Measurements from ENCODE around the gene NFKBIE. TPM values are rescaled to one million over a fixed set of nuclear protein-coding genes. Genes with fewer than 3 reads are reported as not detected.

NFKBIE gene
- polyA plus RNA-seq, 1 donor from 2014 or later: 16.8 TPM

DNA sequence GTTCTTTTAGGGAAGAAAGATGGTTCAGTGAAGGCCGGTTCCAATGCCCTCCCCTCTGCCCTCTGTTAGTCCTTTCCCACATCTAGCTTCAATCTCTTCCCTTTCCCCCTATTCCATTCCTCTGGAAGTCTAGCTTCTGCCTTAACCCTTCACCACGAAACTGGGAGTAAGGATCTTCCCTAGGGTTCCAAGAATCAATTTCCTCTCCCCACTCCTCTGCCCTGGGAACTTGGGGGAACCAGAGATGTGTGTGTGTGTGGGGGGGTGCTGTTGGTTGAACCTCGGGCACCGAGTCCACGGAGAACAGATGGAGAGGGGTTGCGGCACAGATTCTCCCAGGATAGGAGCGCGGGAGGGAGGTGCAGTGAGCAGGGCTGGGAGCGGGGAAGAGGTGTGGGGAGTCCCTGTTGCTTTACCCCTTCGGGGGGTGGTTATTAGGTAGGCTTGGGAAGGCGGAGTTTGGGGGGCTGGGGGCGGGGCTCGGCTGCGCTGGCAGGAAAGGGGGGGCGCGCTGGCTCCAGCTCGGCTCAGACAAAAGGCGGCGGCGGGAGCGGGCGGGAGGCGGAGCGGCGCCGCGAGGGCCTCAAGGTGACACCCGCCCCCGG is 4.7 kb upstream of the NFKBIE start, which contains the start of gene TMEM151B:
TSS of gene TMEM151B (plus strand) at position 530 of the 605 bp plus-strand sequence. CDS start 293 bp downstream, outside the sequence.
- Histone ChIP-seq H3K4me2 (ENCODE audit: low read length) (peak within 1 kb of the TSS; percentile 98), H3K9me2 (ENCODE audit: insufficient read depth, low read length) (no peaks in the 10 kb centered on the region), H2AFZ (ENCODE audit: low read depth, low read length) (peak within 1 kb of the TSS; percentile 66), H4K20me1 (ENCODE audit: insufficient read depth) (no peaks in the 10 kb centered on the region), H3K79me2 (replicated peaks; ENCODE audit: insufficient read depth, low read length) (peaks cover 17% of the 10 kb centered on the region), H3K9ac (ENCODE audit: low read length) (peak within 1 kb of the TSS; percentile 85), H3K9me3 (ENCODE audit: low read length) (no peaks in the 10 kb centered on the region), H3K36me3 (ENCODE audit: insufficient read depth, low read length) (peaks cover 6% of the 10 kb centered on the region), H3K4me3 (ENCODE audit: low read length) (peak within 1 kb of the TSS; percentile 74), H3F3A (ENCODE audit: insufficient read depth, low read length, poor library complexity, severe bottlenecking) (no peaks in the 10 kb centered on the region), H3K27ac (ENCODE audit: low read length) (peak within 1 kb of the TSS; percentile 88), H3K27me3 (ENCODE audit: insufficient read depth, low read depth, low read length) (no peaks in the 10 kb centered on the region)
- peak; percentile 9 for TF ChIP-seq EP300 (conservative IDR thresholded peaks at IDR 0.05; ENCODE audit: poor library complexity, severe bottlenecking)
- TF ChIP-seq POLR2AphosphoS5 (IDR thresholded peaks at IDR 0.05): peak; percentile 49
- TF ChIP-seq TAF1 (IDR thresholded peaks at IDR 0.05; ENCODE audit: low read depth): no peak
- TF ChIP-seq MXI1 (conservative IDR thresholded peaks at IDR 0.05; ENCODE audit: poor library complexity, severe bottlenecking): no peak
- TF ChIP-seq RAD21 (conservative IDR thresholded peaks at IDR 0.05): no peak
- peak; percentile 20 for TF ChIP-seq SMC3 (conservative IDR thresholded peaks at IDR 0.05; ENCODE audit: poor library complexity)
- TF ChIP-seq EZH2 (IDR thresholded peaks at IDR 0.05; ENCODE audit: borderline replicate concordance, insufficient read depth, low read length, poor library complexity, severe bottlenecking): no peak

DNA sequence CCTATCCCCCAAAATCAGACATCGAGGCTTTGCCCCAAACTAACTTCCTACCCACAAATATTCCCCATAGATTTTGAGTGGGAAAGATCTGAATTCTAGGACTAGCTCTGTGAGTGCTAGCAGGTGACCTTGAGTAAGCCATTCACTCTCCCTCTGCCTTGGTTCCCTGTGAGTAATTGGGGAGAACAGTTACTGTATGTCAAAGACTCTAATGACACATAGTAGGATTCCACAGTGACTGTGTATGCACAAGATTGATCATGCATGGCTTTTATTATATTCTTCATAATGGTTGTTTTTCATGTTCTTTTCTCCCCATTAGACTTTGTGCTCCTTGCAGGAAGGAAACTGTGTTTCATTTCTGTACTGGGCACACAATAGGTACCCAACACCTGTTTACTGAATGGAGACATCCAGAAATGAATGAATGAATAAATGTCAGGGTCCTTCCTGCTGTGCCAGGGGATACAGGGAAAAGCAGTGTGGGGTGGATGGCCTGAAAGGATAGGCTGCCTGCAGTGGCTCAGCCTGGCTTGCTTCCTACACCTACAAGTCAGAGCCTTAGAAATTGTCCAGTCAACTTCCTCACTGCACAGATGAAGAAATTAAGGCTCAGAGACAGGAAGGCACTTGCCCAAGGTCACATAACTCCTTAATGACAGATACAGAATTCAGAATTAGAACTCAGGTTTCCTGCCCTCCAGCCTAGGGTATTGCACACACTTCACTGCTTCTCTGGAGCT is 4.0 kb upstream of the NFKBIE start:
- Histone ChIP-seq H3K4me2 (ENCODE audit: low read length) (peak overlapping the region; percentile 98), H3K9ac (ENCODE audit: low read length) (peak overlapping the region; percentile 85), H3K4me3 (ENCODE audit: low read length) (peak overlapping the region; percentile 67), H2AFZ (ENCODE audit: low read depth, low read length) (peak overlapping the region; percentile 66), H4K20me1 (ENCODE audit: insufficient read depth) (peaks cover 3% of the 10 kb centered on the region), H3K79me2 (replicated peaks; ENCODE audit: insufficient read depth, low read length) (peaks cover 19% of the 10 kb centered on the region), H3F3A (ENCODE audit: insufficient read depth, low read length, poor library complexity, severe bottlenecking) (no peaks in the 10 kb centered on the region), H3K9me2 (ENCODE audit: insufficient read depth, low read length) (no peaks in the 10 kb centered on the region), H3K27me3 (ENCODE audit: insufficient read depth, low read depth, low read length) (no peaks in the 10 kb centered on the region), H3K36me3 (ENCODE audit: insufficient read depth, low read length) (peaks cover 6% of the 10 kb centered on the region), H3K9me3 (ENCODE audit: low read length) (no peaks in the 10 kb centered on the region), H3K27ac (ENCODE audit: low read length) (peak overlapping the region; percentile 88)
- TF ChIP-seq POLR2AphosphoS5 (IDR thresholded peaks at IDR 0.05): no peak
- TF ChIP-seq, protein P1, sequence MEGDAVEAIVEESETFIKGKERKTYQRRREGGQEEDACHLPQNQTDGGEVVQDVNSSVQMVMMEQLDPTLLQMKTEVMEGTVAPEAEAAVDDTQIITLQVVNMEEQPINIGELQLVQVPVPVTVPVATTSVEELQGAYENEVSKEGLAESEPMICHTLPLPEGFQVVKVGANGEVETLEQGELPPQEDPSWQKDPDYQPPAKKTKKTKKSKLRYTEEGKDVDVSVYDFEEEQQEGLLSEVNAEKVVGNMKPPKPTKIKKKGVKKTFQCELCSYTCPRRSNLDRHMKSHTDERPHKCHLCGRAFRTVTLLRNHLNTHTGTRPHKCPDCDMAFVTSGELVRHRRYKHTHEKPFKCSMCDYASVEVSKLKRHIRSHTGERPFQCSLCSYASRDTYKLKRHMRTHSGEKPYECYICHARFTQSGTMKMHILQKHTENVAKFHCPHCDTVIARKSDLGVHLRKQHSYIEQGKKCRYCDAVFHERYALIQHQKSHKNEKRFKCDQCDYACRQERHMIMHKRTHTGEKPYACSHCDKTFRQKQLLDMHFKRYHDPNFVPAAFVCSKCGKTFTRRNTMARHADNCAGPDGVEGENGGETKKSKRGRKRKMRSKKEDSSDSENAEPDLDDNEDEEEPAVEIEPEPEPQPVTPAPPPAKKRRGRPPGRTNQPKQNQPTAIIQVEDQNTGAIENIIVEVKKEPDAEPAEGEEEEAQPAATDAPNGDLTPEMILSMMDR (IDR thresholded peaks at IDR 0.05; ENCODE audit: poor library complexity, severe bottlenecking): no peak
- no peak for TF ChIP-seq RAD21 (conservative IDR thresholded peaks at IDR 0.05)

- Histone ChIP-seq H3F3A (ENCODE audit: insufficient read depth, low read length, poor library complexity, severe bottlenecking) (no peaks in the 10 kb centered on the region), H3K9me2 (ENCODE audit: insufficient read depth, low read length) (no peaks in the 10 kb centered on the region), H3K36me3 (ENCODE audit: insufficient read depth, low read length) (peaks cover 3% of the 10 kb centered on the region), H2AFZ (ENCODE audit: low read depth, low read length) (peak overlapping the region; percentile 30), H3K4me2 (ENCODE audit: low read length) (peak overlapping the region; percentile 50), H3K27ac (ENCODE audit: low read length) (peak overlapping the region; percentile 88), H3K4me3 (ENCODE audit: low read length) (peak overlapping the region; percentile 37), H3K79me2 (replicated peaks; ENCODE audit: insufficient read depth, low read length) (peaks cover 29% of the 10 kb centered on the region), H3K9me3 (ENCODE audit: low read length) (no peaks in the 10 kb centered on the region), H3K27me3 (ENCODE audit: insufficient read depth, low read depth, low read length) (no peaks in the 10 kb centered on the region), H4K20me1 (ENCODE audit: insufficient read depth) (peaks cover 4% of the 10 kb centered on the region), H3K9ac (ENCODE audit: low read length) (peak overlapping the region; percentile 85)
- peak; percentile 16 for TF ChIP-seq MXI1 (conservative IDR thresholded peaks at IDR 0.05; ENCODE audit: poor library complexity, severe bottlenecking)
- peak; percentile 98 for TF ChIP-seq SMC3 (conservative IDR thresholded peaks at IDR 0.05; ENCODE audit: poor library complexity)
- TF ChIP-seq POLR2AphosphoS5 (IDR thresholded peaks at IDR 0.05): peak; percentile 63
- TF ChIP-seq EP300 (conservative IDR thresholded peaks at IDR 0.05; ENCODE audit: poor library complexity, severe bottlenecking): no peak
- TF ChIP-seq EZH2 (IDR thresholded peaks at IDR 0.05; ENCODE audit: borderline replicate concordance, insufficient read depth, low read length, poor library complexity, severe bottlenecking): no peak
- TF ChIP-seq, protein P2, sequence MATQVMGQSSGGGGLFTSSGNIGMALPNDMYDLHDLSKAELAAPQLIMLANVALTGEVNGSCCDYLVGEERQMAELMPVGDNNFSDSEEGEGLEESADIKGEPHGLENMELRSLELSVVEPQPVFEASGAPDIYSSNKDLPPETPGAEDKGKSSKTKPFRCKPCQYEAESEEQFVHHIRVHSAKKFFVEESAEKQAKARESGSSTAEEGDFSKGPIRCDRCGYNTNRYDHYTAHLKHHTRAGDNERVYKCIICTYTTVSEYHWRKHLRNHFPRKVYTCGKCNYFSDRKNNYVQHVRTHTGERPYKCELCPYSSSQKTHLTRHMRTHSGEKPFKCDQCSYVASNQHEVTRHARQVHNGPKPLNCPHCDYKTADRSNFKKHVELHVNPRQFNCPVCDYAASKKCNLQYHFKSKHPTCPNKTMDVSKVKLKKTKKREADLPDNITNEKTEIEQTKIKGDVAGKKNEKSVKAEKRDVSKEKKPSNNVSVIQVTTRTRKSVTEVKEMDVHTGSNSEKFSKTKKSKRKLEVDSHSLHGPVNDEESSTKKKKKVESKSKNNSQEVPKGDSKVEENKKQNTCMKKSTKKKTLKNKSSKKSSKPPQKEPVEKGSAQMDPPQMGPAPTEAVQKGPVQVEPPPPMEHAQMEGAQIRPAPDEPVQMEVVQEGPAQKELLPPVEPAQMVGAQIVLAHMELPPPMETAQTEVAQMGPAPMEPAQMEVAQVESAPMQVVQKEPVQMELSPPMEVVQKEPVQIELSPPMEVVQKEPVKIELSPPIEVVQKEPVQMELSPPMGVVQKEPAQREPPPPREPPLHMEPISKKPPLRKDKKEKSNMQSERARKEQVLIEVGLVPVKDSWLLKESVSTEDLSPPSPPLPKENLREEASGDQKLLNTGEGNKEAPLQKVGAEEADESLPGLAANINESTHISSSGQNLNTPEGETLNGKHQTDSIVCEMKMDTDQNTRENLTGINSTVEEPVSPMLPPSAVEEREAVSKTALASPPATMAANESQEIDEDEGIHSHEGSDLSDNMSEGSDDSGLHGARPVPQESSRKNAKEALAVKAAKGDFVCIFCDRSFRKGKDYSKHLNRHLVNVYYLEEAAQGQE (IDR thresholded peaks at IDR 0.05; ENCODE audit: borderline replicate concordance): peak; percentile 65
- peak; percentile 97 for TF ChIP-seq RAD21 (conservative IDR thresholded peaks at IDR 0.05)
- TF ChIP-seq, protein P1 (IDR thresholded peaks at IDR 0.05; ENCODE audit: poor library complexity, severe bottlenecking): peak; percentile 97
These were observed 2.8 kb upstream of the NFKBIE start for GRCh38 chr6:44268095-44268628.
